Thyroid gland (tissue), 4 donors: ENCODE results near the gene ST3GAL2.

Experiments used
- POLR2A ChIP-seq, 2 donors: fragments of 450-650 bp; IDR thresholded peaks; one replicate each; pipeline ENCODE4 v1.6.1; 2017; ENCODE audit warnings: antibody characterized with exemption in 2 of 2, mild to moderate bottlenecking in 2 of 2, moderate library complexity in 1 of 2
- TF ChIP-seq, protein P1 (sequence below), 6 experiments: fragments of 200-600 bp in 3 of 6; fragments of 450-650 bp in 3 of 6; sonication (generic) in 3 of 6; IDR thresholded peaks; one replicate each; pipeline ENCODE4 v1.5.1; 2016 to 2019; ENCODE audit warnings: antibody characterized with exemption in 6 of 6, mild to moderate bottlenecking in 2 of 6, inconsistent platforms in 1 of 6, moderate library complexity in 1 of 6

DNA sequence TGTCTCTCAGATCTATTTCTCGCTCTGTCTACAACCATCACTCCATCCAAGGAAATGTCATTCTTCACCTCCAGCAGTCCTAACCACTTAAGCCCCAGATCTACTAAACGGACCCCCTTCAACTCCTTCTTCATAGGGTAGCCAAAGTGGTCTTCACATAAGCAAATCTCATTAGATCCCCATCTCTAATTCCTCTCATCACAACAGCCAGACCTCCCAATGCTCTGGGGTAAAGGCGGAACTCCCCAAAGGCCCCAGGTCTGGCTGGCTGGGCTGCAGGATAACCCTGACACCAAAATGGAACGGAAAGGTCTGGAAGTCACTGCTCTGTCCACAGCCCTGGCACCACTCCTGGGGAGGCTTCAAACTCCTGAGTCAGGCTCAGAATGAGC is 11.1 kb downstream of the ST3GAL2 start:
- TF ChIP-seq, protein P1, sequence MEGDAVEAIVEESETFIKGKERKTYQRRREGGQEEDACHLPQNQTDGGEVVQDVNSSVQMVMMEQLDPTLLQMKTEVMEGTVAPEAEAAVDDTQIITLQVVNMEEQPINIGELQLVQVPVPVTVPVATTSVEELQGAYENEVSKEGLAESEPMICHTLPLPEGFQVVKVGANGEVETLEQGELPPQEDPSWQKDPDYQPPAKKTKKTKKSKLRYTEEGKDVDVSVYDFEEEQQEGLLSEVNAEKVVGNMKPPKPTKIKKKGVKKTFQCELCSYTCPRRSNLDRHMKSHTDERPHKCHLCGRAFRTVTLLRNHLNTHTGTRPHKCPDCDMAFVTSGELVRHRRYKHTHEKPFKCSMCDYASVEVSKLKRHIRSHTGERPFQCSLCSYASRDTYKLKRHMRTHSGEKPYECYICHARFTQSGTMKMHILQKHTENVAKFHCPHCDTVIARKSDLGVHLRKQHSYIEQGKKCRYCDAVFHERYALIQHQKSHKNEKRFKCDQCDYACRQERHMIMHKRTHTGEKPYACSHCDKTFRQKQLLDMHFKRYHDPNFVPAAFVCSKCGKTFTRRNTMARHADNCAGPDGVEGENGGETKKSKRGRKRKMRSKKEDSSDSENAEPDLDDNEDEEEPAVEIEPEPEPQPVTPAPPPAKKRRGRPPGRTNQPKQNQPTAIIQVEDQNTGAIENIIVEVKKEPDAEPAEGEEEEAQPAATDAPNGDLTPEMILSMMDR (IDR thresholded peaks at IDR 0.05), result no peak
- TF ChIP-seq POLR2A (IDR thresholded peaks at IDR 0.05), result no peak
